ENCODE data around the gene HIBCH.

Gene HIBCH

DNA sequence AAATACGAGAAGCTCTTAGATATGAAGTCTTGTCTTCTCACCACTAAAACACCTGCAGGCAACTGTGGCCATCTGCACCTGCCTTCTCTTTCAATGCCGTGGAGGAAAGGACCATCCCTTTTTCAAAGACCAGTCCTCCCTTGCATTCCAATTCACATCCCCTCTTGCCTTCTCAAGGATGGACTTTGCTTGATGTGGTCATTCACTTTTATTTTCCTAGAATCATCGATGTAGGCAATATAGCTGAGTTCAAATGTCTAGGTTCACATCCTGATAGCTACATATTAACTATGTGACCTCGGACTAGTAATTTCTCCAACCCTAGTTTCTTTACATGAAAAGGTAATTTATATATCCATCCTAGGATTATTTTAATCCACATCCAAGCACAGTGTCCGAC, 110.1 kb downstream of the HIBCH start:
- DNase-seq (ENCODE audit: low spot score) = no peak
- no peak overlapping the region for H3K27ac ChIP-seq

DNA sequence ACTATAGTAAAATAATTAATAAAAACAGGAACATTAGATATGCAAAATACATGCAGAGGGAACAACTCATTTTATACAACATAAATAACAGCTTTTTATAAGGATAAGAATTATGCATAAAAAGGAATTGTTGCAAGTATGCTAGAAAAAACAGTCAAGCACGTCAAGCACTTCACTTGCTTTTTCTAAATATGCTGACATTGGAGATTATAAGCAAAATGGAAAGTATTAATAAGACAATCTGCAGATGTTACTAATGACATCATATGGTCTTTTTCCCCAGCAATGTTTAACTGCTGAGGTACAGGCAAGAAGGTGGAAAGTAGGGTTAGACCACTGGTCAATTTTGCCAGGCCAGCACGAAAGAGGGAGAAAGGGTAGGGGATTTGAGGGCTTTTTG, 111.7 kb downstream of the HIBCH start:
- TF ChIP-seq, protein P1, sequence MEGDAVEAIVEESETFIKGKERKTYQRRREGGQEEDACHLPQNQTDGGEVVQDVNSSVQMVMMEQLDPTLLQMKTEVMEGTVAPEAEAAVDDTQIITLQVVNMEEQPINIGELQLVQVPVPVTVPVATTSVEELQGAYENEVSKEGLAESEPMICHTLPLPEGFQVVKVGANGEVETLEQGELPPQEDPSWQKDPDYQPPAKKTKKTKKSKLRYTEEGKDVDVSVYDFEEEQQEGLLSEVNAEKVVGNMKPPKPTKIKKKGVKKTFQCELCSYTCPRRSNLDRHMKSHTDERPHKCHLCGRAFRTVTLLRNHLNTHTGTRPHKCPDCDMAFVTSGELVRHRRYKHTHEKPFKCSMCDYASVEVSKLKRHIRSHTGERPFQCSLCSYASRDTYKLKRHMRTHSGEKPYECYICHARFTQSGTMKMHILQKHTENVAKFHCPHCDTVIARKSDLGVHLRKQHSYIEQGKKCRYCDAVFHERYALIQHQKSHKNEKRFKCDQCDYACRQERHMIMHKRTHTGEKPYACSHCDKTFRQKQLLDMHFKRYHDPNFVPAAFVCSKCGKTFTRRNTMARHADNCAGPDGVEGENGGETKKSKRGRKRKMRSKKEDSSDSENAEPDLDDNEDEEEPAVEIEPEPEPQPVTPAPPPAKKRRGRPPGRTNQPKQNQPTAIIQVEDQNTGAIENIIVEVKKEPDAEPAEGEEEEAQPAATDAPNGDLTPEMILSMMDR (IDR thresholded peaks at IDR 0.05) = no peak
- no peak overlapping the region for H3K4me3 ChIP-seq
- DNase-seq (ENCODE audit: low spot score) = no peak
- H3K27ac ChIP-seq = no peak overlapping the region

More for the DNA sequence above, 110.1 kb downstream of the HIBCH start:
- H3K4me3 ChIP-seq = no peak overlapping the region
- TF ChIP-seq, protein P1 (IDR thresholded peaks at IDR 0.05) = no peak

DNA sequence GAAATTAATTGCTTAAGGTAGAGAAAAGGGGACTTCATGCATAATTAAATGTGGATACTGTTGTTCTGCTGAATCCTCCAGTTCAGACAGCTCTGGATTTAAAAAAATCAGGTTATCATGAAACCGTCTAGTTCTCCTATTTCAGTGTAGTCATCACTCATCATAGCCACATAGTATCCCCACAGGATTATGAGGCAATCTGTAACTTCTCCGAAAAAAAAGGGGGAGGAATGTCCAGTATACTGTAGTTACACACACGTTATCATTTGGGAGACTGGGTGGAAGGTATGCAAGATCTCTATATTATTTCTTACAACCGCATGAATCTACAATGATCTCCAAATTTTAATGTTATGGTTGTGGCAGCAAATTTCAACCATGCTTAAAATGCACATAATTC, 114.0 kb downstream of the HIBCH start:
- Histone ChIP-seq H3K27ac (no peak overlapping the region), H3K4me3 (no peak overlapping the region)
- TF ChIP-seq, protein P1 (IDR thresholded peaks at IDR 0.05) = no peak
- no peak for DNase-seq (ENCODE audit: low spot score)

DNA sequence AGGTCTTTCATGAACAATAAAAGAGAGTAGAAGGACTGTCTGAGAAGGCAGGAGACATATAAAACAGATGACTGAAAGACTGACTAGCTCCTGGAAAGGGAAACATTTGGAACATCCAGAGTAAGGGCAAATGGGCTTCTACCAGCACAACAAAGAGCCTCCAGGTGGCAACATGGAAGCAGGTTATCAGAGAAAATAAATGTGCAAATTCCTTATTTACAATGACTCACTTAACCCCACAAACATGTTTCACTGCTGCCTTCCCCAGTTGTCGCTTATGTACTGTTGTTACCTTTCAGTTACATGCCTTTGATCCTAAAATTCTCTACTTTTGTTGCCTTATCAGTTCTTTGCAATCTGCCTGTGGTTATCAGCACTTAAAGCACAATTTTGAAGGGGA, 117.0 kb downstream of the HIBCH start:
- Histone ChIP-seq H3K4me3 (no peak overlapping the region), H3K27ac (no peak overlapping the region)
- DNase-seq (ENCODE audit: low spot score) = no peak
- TF ChIP-seq, protein P1 (IDR thresholded peaks at IDR 0.05) = no peak

DNA sequence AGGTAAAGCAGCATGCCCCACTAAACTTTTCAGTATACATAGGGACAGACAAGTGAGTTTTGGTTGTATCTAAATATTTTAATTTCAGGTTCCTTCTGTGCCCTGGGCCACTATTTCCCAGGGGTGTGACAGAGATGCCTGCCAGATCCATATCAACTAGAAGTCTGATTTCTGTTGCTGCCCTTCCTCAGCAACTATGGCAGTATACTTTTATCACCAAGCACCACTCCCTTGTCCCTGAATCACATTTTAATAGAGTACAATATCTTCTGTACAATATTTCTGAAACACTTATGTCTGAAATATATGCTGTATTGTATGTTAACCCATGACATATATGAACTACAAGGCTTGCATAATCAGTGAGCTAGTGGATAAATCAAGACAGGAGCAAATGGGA, 117.6 kb downstream of the HIBCH start:
- Histone ChIP-seq H3K27ac (no peak overlapping the region), H3K4me3 (no peak overlapping the region)
- no peak for DNase-seq (ENCODE audit: low spot score)
- TF ChIP-seq, protein P1 (IDR thresholded peaks at IDR 0.05) = no peak

DNA sequence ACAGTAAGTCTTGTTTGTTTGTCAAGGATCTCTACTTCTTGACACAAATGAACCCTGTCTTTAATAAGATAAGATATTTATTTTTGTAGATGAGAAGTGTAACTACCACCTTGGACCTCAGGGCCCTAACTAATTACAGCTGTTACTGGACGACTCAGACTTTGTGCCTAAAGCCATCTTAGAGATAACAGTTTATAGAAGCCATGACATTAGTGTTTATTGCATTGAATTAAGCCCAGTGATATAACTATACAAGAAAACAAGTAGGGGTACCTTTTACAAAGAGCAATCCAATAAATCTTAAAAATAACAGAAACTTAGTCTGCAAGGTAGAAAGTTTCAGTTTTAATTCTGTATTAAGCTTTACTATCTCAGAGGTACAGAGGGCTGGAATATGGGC, 119.0 kb downstream of the HIBCH start:
- Histone ChIP-seq H3K4me3 (no peak overlapping the region), H3K27ac (no peak overlapping the region)
- DNase-seq (ENCODE audit: low spot score) = no peak
- TF ChIP-seq, protein P1 (IDR thresholded peaks at IDR 0.05) = no peak

DNA sequence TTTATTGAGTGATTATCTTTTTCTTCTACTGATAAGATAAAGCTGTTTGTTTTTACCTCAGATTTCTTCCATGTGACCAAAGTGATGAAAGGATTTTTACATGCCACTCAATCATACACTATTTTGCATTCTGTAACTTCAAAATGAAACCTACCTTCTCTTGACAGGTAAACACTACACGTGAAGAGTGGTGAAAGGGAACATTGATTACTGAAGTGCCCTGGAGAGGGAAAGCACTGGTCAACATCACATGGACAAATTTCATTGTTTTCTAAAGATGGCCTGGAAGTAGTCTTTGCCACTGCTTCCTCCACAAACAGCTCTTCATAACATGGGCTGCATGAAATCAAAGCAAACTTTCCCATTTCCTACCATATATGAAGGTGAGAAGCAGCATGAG, 120.1 kb downstream of the HIBCH start:
- H3K4me3 ChIP-seq = no peak overlapping the region
- H3K27ac ChIP-seq = no peak overlapping the region
- no peak for DNase-seq (ENCODE audit: low spot score)
- TF ChIP-seq, protein P1 (IDR thresholded peaks at IDR 0.05) = no peak
